Panc1 (cell line): Measurements from ENCODE around the gene PLEKHG2.

Experiments used
- POLR2AphosphoS5 ChIP-seq: IDR thresholded peaks from 2 replicates; pipeline ENCODE4 v1.6.1; 2012; ENCODE audit warnings: mild to moderate bottlenecking, low read depth, low read length, moderate library complexity
- REST ChIP-seq, 2 experiments: IDR thresholded peaks; 2 replicates each; pipeline ENCODE4 v1.6.1; 2011 to 2012; ENCODE audit warnings: low read depth in 2 of 2, control low read depth in 1 of 2, low read length in 1 of 2, mild to moderate bottlenecking in 1 of 2, moderate library complexity in 1 of 2; ENCODE audit not compliant: insufficient read depth in 1 of 2
- TCF7L2 ChIP-seq: IDR thresholded peaks from 2 replicates; pipeline ENCODE4 v1.6.1; 2011; ENCODE audit warnings: mild to moderate bottlenecking, low read depth, low read length, inconsistent platforms
- TF ChIP-seq, protein P1 (sequence below): fragments of 450-650 bp; IDR thresholded peaks from 2 replicates; pipeline ENCODE4 v1.5.1; 2017; ENCODE audit warnings: mild to moderate bottlenecking

- TF ChIP-seq POLR2AphosphoS5 = no peak
- no peak for TF ChIP-seq REST (IDR thresholded peaks at IDR 0.05; ENCODE audit: insufficient read depth in 1 of 2, low read depth in 2 of 2, low read length in 1 of 2)
- TF ChIP-seq, protein P1, sequence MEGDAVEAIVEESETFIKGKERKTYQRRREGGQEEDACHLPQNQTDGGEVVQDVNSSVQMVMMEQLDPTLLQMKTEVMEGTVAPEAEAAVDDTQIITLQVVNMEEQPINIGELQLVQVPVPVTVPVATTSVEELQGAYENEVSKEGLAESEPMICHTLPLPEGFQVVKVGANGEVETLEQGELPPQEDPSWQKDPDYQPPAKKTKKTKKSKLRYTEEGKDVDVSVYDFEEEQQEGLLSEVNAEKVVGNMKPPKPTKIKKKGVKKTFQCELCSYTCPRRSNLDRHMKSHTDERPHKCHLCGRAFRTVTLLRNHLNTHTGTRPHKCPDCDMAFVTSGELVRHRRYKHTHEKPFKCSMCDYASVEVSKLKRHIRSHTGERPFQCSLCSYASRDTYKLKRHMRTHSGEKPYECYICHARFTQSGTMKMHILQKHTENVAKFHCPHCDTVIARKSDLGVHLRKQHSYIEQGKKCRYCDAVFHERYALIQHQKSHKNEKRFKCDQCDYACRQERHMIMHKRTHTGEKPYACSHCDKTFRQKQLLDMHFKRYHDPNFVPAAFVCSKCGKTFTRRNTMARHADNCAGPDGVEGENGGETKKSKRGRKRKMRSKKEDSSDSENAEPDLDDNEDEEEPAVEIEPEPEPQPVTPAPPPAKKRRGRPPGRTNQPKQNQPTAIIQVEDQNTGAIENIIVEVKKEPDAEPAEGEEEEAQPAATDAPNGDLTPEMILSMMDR = no peak
- no peak for TF ChIP-seq TCF7L2
Observed at GRCh38 chr19:39401070-39401548, 11.4 kb upstream of the PLEKHG2 start.
